SK-N-MC (cell line): Measurements from ENCODE around the gene MLST8.
"Not testable (repeated sequence)": the region's sequence is repeated elsewhere in the genome, so short reads cannot be mapped to it uniquely, and the experiment has no call there.

Experiments
- DNase-seq: peaks from one replicate; pipeline ENCODE4 v3.0.0-alpha.2; 2011; ENCODE audit warnings: low read depth, low spot score
- H3K27ac ChIP-seq: fragments of 200-600 bp; sonication (generic); 2 replicates; pipeline ENCODE4 v1.5.1; 2016; ENCODE audit warnings: mixed run types
- H3K36me3 ChIP-seq: fragments of 200-600 bp; sonication (generic); 2 replicates; pipeline ENCODE4 v1.6.1; 2017; ENCODE audit warnings: antibody characterized with exemption, low read length, mixed read lengths; ENCODE audit not compliant: insufficient read depth
- H3K4me3 ChIP-seq: fragments of 200-600 bp; sonication (generic); 2 replicates; pipeline ENCODE4 v1.5.1; 2016
- H3K9ac ChIP-seq: fragments of 200-600 bp; sonication (generic); 2 replicates; pipeline ENCODE4 v1.8.0; 2017; ENCODE audit warnings: mixed run types, mixed read lengths; ENCODE audit not compliant: insufficient read length
- H3K9me3 ChIP-seq: fragments of 200-600 bp; sonication (generic); 2 replicates; pipeline ENCODE4 v1.6.1; 2017; ENCODE audit warnings: low read depth, mild to moderate bottlenecking, antibody characterized with exemption, low read length, moderate library complexity, mixed read lengths
- EZH2 ChIP-seq: fragments of 200-600 bp; sonication (generic); IDR thresholded peaks from one replicate; pipeline ENCODE4 v1.6.1; 2017; ENCODE audit warnings: antibody characterized with exemption
- FOXP2 ChIP-seq: optimal IDR thresholded peaks from 2 replicates; pipeline ENCODE3; 2011; ENCODE audit warnings: mild to moderate bottlenecking, moderate library complexity; ENCODE audit not compliant: insufficient read depth; ENCODE audit errors: extremely low read length, control extremely low read depth
- POLR2AphosphoS5 ChIP-seq: IDR thresholded peaks from 2 replicates; pipeline ENCODE4 v1.6.1; 2012; ENCODE audit warnings: mild to moderate bottlenecking, low read depth, low read length, borderline replicate concordance

MLST8 gene

DNA sequence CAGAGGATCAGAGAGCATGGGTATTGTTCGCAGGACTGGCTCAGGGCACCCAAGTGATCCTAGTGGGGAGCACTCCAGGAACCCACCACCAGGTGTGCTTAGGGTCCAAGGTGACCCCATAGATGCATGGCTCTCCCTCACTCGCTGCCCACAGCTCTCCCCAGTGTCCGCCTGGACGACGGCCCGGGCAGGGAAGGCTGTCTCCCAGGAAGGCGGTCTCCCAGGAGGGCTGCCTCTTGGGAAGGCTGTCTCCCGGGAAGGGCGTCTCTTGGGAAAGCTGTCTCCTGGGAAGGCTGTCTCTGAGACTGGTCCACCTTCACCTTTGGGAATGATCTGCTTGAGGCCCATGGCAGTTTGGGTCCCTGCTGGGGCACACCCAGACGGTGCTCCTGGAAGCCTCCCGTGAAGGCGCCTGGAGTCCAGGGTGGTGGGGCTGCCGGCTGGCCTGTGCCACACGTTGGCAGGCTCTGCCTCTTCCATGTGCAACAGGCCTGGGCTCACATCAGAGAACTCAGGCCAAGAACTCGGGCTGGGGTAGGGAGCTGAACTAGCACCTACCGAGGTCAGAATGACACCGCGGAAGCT lies 41.1 kb downstream of the MLST8 start:
- H3K36me3 ChIP-seq = peaks cover 51% of the 10 kb centered on the region
- TF ChIP-seq FOXP2 = no peak
- no peak for TF ChIP-seq EZH2
- TF ChIP-seq POLR2AphosphoS5 = no peak
- no peak overlapping the region for H3K9ac ChIP-seq
- DNase-seq = no peak
- no peak overlapping the region for H3K4me3 ChIP-seq
- no peak overlapping the region for H3K27ac ChIP-seq
- no peaks in the 10 kb centered on the region for H3K9me3 ChIP-seq

DNA sequence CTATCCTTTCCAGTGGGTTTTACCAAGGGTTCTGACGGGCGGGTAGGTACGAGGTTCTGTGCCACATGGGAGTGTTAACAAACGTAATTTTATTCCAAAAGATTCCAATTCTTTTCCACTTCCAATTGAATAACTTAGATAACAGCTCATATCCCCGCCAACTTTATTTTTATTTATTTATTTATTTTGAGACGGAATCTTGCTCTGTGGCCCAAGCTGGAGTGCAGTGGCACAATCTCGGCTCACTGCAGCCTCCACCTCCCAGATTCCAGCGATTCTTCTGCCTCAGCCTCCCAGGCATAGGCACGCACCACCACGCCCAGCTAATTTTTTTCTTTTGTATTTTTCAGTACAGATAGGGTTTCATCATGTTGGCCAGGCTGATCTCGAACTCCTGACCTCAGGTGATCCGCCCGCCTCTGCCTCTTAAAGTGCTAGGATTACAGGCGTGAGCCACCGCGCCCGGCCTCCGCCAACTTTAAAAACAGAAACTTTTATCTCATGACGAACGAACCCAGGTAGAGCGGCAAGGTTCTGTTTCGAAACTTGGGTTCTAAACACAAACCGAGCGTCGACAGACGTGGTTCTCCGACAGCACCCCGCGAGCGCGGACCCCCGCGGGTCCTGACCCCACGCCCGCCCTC lies 45.5 kb downstream of the MLST8 start:
- Histone ChIP-seq H3K9me3 (no peaks in the 10 kb centered on the region), H3K4me3 (no peak overlapping the region), H3K9ac (no peak overlapping the region), H3K27ac (peak overlapping the region; percentile 31; the same call in 1 of the 2 replicates), H3K36me3 (peaks cover 64% of the 10 kb centered on the region)
- no peak for TF ChIP-seq EZH2
- TF ChIP-seq POLR2AphosphoS5 = no peak
- TF ChIP-seq FOXP2 = no peak
- DNase-seq = no peak

DNA sequence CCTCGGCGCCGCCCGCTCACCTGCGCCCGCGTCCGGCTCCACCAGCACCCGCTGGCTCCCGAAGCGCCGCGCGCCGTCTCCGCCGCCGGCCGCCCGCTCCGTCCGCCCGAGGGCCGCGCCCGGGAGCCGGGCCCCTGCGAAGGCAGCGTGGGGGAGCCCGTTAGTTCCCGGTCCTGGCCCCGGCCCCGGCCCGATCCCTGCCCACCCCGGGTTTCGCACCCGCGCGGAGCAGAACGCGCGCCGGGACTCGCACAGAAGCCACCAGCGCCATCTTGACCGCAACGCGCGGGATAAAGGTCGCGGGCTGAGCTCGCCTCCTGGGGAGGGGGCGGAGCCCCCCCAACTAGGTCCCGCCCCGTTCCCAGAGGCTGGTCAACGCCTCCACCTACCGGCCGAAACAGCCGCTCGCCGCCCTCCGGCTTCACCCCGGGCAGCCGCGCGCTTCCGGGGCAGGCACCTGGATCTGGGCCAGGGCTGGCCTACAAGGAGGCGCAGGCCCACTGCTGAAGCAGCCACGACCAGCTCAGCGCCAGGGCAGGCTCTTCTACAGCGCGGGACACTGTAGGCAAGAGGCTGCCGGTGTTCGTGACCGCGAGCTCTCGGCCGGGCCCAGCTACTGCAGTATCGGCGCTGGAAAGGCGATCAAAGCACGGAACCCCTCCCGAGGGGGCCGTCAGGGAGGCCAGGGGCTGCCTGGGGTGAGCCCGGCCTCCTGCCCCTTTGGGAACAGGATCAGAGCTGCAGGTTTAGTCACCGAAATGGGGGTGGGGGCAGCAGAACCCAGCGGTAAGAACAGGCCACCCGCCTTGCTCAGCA lies 46.2 kb downstream of the MLST8 start, which contains the start of gene ECI1:
ECI1 (minus strand) TSS at position 292 of the 816 bp plus-strand sequence; CDS start at position 271, 21 bp downstream.
- DNase-seq = no peak
- no peak within 1 kb of the TSS for H3K4me3 ChIP-seq
- no peak within 1 kb of the TSS for H3K9ac ChIP-seq
- H3K9me3 ChIP-seq = no peaks in the 10 kb centered on the region
- peaks cover 64% of the 10 kb centered on the region for H3K36me3 ChIP-seq
- peak within 1 kb of the TSS; percentile 31; the same call in 1 of the 2 replicates for H3K27ac ChIP-seq
- TF ChIP-seq FOXP2 = no peak
- TF ChIP-seq EZH2 = no peak
- TF ChIP-seq POLR2AphosphoS5 = peak; percentile 65

DNA sequence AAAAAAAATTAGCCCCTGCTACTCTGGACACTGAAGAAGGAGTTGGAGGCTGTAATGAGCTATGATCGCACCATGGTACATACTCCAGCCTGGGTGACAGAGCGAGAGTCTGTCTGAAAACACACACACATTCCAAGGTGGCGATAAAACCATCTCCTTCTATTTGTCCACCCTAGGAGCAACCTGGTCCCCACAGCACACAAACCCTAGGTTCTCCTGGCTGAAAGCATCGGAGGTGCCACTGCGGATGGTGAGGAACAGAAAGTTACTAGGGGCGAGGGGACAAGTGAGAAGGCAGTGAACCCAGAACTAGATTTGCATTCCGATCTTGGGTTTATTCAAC lies 47.5 kb downstream of the MLST8 start:
- H3K9me3 ChIP-seq = no peaks in the 10 kb centered on the region
- no peak for TF ChIP-seq FOXP2
- TF ChIP-seq EZH2 = no peak
- no peak for TF ChIP-seq POLR2AphosphoS5
- H3K27ac ChIP-seq = no peak overlapping the region
- no peak overlapping the region for H3K4me3 ChIP-seq
- no peak overlapping the region for H3K9ac ChIP-seq
- no peak for DNase-seq
- H3K36me3 ChIP-seq = peaks cover 73% of the 10 kb centered on the region

DNA sequence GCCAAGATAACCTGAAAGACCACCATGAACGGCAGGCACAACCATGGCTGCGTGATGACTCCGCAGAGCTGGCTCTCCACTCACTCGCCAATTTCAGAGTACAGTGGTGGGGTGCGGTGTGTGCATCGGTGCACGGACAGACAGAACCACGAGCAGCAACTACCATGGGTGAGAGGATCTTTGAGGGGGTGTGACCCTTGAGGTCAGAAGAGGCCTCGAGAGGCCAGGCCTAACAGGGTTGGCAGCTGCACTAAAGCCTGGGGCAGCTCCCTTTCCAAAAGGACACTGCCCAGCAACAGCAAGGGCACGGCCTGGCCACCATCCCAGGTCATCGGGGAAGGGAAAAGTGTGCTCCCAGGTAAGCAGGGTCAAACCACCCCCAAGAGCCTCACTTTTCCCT lies 48.0 kb downstream of the MLST8 start:
- H3K27ac ChIP-seq = no peak overlapping the region
- H3K9me3 ChIP-seq = no peaks in the 10 kb centered on the region
- no peak overlapping the region for H3K4me3 ChIP-seq
- no peak for DNase-seq
- H3K36me3 ChIP-seq = peaks cover 78% of the 10 kb centered on the region
- TF ChIP-seq FOXP2 = no peak
- no peak for TF ChIP-seq EZH2
- no peak for TF ChIP-seq POLR2AphosphoS5
- H3K9ac ChIP-seq = no peak overlapping the region

DNA sequence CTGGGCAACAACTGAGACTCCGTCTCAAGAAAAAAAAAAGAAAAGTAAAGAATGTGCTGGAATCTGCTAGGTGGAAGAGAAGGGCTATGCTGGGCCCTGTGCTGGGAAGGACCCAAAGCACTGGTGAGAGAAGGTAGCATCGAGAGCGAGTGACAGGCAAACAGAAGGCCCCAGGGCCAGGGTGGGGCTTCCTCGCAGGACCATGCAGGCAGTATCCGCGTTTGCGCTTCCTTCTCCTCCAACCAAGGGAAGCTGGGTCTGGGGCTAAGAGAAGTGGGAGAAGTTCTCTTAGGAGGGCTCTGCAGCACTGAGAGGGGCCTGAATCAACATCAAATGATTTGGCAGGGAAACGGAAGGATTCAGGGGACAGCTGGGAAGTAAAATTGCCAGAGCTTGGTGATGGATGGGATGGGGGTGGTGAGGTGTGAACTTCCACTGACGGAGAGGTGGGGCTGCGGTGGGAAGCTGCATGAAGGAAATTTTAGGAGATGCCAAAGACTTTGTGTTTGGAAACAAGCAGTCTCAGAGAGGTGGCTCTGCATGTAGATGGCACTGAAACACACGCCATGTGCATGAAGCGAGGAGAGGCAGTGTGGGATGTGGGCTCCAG lies 51.4 kb downstream of the MLST8 start:
- Histone ChIP-seq H3K36me3 (peaks cover 100% of the 10 kb centered on the region), H3K9me3 (no peaks in the 10 kb centered on the region), H3K4me3 (no peak overlapping the region), H3K27ac (no peak overlapping the region), H3K9ac (no peak overlapping the region)
- TF ChIP-seq EZH2 (no peak), POLR2AphosphoS5 (no peak), FOXP2 (no peak)
- no peak for DNase-seq

DNA sequence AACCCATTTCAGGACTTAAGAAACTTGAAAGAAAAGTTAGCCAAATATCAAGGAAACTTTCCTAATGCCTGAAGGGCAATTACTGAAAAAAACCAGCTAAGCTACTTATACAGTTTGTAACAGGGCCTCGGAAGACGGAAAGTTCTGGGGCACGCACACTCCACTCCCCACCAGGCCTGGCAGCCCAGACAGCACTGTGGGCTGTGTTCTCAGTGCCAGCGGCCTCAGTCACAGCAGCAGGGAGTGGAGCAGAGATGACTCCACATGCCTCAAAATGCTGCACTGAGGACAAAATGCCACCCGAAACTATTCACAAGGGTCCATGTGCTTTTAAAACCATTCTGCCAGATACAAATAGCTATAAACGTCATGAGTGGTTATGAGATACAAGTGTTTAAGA lies 52.5 kb downstream of the MLST8 start:
- no peak overlapping the region for H3K9ac ChIP-seq
- TF ChIP-seq EZH2 (no peak), POLR2AphosphoS5 (no peak)
- no peaks in the 10 kb centered on the region for H3K9me3 ChIP-seq
- H3K4me3 ChIP-seq = no peak overlapping the region
- peaks cover 100% of the 10 kb centered on the region for H3K36me3 ChIP-seq
- H3K27ac ChIP-seq = 0 out of 2 replicates have a peak overlapping the region, but pooled peaks have one; percentile 25
- DNase-seq = no peak

DNA sequence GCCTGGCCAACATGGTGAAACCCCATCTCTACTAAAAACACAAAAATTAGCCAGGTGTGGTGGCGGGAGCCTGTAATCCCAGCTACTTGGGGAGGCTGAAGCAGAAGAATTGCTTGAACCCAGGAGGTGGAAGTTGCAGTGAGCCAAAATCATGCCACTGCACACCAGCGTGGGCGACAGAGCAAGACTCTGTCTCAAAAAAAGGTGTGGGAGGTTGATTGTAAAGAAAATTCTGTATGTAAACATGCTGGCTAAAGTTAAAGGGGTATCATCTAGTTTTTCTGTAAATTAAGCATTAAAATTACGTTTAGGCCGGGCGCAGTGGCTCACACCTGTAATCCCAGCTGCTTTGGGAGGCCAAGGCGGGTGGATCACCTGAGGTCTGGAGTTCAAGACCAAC lies 53.3 kb downstream of the MLST8 start:
- not testable (repeated sequence) for H3K9ac ChIP-seq, DNase-seq, H3K9me3 ChIP-seq, H3K4me3 ChIP-seq, H3K27ac ChIP-seq
- H3K36me3 ChIP-seq = peaks cover 100% of the 10 kb centered on the region
